H9 (cell line): Measurements from ENCODE around the gene PDPK1. TPM values are rescaled to one million over a fixed set of nuclear protein-coding genes. Genes with fewer than 3 reads are reported as not detected.

Experiments
- DNase-seq: peaks from one replicate; pipeline ENCODE4 v3.0.0-alpha.2; 2017
- H2AFZ ChIP-seq: one replicate; pipeline ENCODE4 v1.6.1; 2013; ENCODE audit warnings: mild to moderate bottlenecking, low read length, control low read depth, moderate library complexity
- H2AK5ac ChIP-seq: 2 replicates; pipeline ENCODE4 v1.6.1; 2013; ENCODE audit warnings: low read length, control low read depth, mixed read lengths; ENCODE audit not compliant: insufficient read length
- H2BK120ac ChIP-seq: one replicate; pipeline ENCODE4 v1.6.1; 2013; ENCODE audit warnings: low read depth, mild to moderate bottlenecking, low read length, control low read depth, inconsistent platforms; ENCODE audit not compliant: poor library complexity, severe bottlenecking
- H2BK12ac ChIP-seq: 2 replicates; pipeline ENCODE4 v1.6.1; 2013; ENCODE audit warnings: low read length, control low read depth, mixed read lengths, low read depth; ENCODE audit not compliant: insufficient read length
- H2BK15ac ChIP-seq: 2 replicates; pipeline ENCODE4 v1.6.1; 2013; ENCODE audit warnings: low read depth, low read length, control low read depth
- H2BK20ac ChIP-seq: one replicate; pipeline ENCODE4 v1.6.1; 2013; ENCODE audit warnings: low read depth, mild to moderate bottlenecking, low read length, control low read depth, inconsistent platforms; ENCODE audit not compliant: poor library complexity, severe bottlenecking
- H2BK5ac ChIP-seq: 2 replicates; pipeline ENCODE4 v1.6.1; 2013; ENCODE audit warnings: low read length, control low read depth, mixed read lengths; ENCODE audit not compliant: insufficient read length
- H3K14ac ChIP-seq: 2 replicates; pipeline ENCODE4 v1.6.1; 2013; ENCODE audit warnings: low read length, control low read depth; ENCODE audit not compliant: insufficient read depth
- H3K18ac ChIP-seq: 2 replicates; pipeline ENCODE4 v1.6.1; 2013; ENCODE audit warnings: low read depth, mild to moderate bottlenecking, mixed read lengths, low read length, control low read depth; ENCODE audit not compliant: insufficient read length
- H3K23ac ChIP-seq: 2 replicates; pipeline ENCODE4 v1.6.1; 2013; ENCODE audit warnings: low read length, control low read depth, mixed read lengths, low read depth; ENCODE audit not compliant: insufficient read length
- H3K23me2 ChIP-seq: 2 replicates; pipeline ENCODE4 v1.6.1; 2013; ENCODE audit warnings: low read depth, mild to moderate bottlenecking, mixed read lengths, low read length, control low read depth; ENCODE audit not compliant: insufficient read length, poor library complexity, severe bottlenecking
- H3K27ac ChIP-seq: 2 replicates; pipeline ENCODE4 v1.5.1; 2013; ENCODE audit warnings: low read length, control low read depth, mixed read lengths, low read depth; ENCODE audit not compliant: insufficient read length
- H3K27me3 ChIP-seq: 2 replicates; pipeline ENCODE4 v1.6.1; 2013; ENCODE audit warnings: low read length, control low read depth, inconsistent platforms; ENCODE audit not compliant: insufficient read depth
- H3K4ac ChIP-seq: 2 replicates; pipeline ENCODE4 v1.6.1; 2013; ENCODE audit warnings: low read depth, mild to moderate bottlenecking, control low read depth, inconsistent platforms, low read length, moderate library complexity
- H3K4me1 ChIP-seq: 2 replicates; pipeline ENCODE4 v1.6.1; 2013; ENCODE audit warnings: low read length, control low read depth, inconsistent platforms; ENCODE audit not compliant: insufficient read depth
- H3K4me2 ChIP-seq: 2 replicates; pipeline ENCODE4 v1.6.1; 2013; ENCODE audit warnings: low read length, control low read depth, mixed read lengths; ENCODE audit not compliant: insufficient read length, insufficient read depth
- H3K56ac ChIP-seq: 2 replicates; pipeline ENCODE4 v1.6.1; 2013; ENCODE audit warnings: low read depth, mild to moderate bottlenecking, mixed read lengths, low read length, control low read depth; ENCODE audit not compliant: insufficient read length
- H3K79me1 ChIP-seq: 2 replicates; pipeline ENCODE4 v1.6.1; 2013; ENCODE audit warnings: low read depth, mild to moderate bottlenecking, moderate library complexity, low read length, control low read depth, inconsistent platforms; ENCODE audit not compliant: insufficient read depth, poor library complexity, severe bottlenecking
- H3K79me2 ChIP-seq: 2 replicates; pipeline ENCODE4 v1.6.1; 2013; ENCODE audit warnings: low read length, control low read depth, inconsistent platforms; ENCODE audit not compliant: insufficient read depth
- H3K9ac ChIP-seq: 2 replicates; pipeline ENCODE4 v1.6.1; 2013; ENCODE audit warnings: low read length, control low read depth, mixed read lengths; ENCODE audit not compliant: insufficient read length; ENCODE audit errors: extremely low read depth
- H3K9me3 ChIP-seq: one replicate; pipeline ENCODE4 v1.6.1; 2013; ENCODE audit warnings: low read depth, low read length, inconsistent platforms; ENCODE audit not compliant: control insufficient read depth
- H3T11ph ChIP-seq: one replicate; pipeline ENCODE4 v1.6.1; 2013; ENCODE audit warnings: mild to moderate bottlenecking, low read length, control low read depth, inconsistent platforms
- H4K20me1 ChIP-seq: one replicate; pipeline ENCODE4 v1.6.1; 2013; ENCODE audit not compliant: control insufficient read depth, insufficient read length, insufficient read depth
- H4K5ac ChIP-seq: 2 replicates; pipeline ENCODE4 v1.6.1; 2013; ENCODE audit warnings: low read depth, mild to moderate bottlenecking, mixed read lengths, low read length, control low read depth; ENCODE audit not compliant: insufficient read length
- H4K8ac ChIP-seq: replicated peaks from 2 replicates; pipeline ENCODE4 v1.6.1; 2013; ENCODE audit warnings: low read length, control low read depth, mixed read lengths, low read depth; ENCODE audit not compliant: insufficient read length
- H4K91ac ChIP-seq: 2 replicates; pipeline ENCODE4 v1.6.1; 2013; ENCODE audit warnings: low read depth, mild to moderate bottlenecking, moderate library complexity, mixed read lengths, low read length, control low read depth; ENCODE audit not compliant: insufficient read length
- H3K27ac Mint-ChIP-seq, 3 experiments: 2 replicates in 2 of 3; 3 replicates in 1 of 3; pipeline ENCODE4 v1.8.0; 2020 to 2021; ENCODE audit warnings: mixed read lengths in 3 of 3, mild to moderate bottlenecking in 1 of 3, moderate library complexity in 1 of 3
- H3K27me3 Mint-ChIP-seq: 2 replicates; pipeline ENCODE4 v1.8.0; 2021; ENCODE audit warnings: low read depth, mild to moderate bottlenecking, moderate library complexity, mixed read lengths
- H3K36me3 Mint-ChIP-seq, 3 experiments: 2 replicates in 2 of 3; 3 replicates in 1 of 3; pipeline ENCODE4 v1.8.0; 2020 to 2021; ENCODE audit warnings: low read depth in 3 of 3, mixed read lengths in 3 of 3; ENCODE audit not compliant: insufficient read depth in 1 of 3
- H3K4me1 Mint-ChIP-seq, 2 experiments: 2 replicates each; pipeline ENCODE4 v1.8.0; 2020; ENCODE audit warnings: mixed read lengths in 2 of 2
- H3K4me3 Mint-ChIP-seq, 2 experiments: 2 replicates in 1 of 2; 3 replicates in 1 of 2; pipeline ENCODE4 v1.8.0; 2020 to 2021; ENCODE audit warnings: mild to moderate bottlenecking in 2 of 2, mixed read lengths in 2 of 2, moderate library complexity in 1 of 2
- H3K9me3 Mint-ChIP-seq, 2 experiments: 2 replicates in 1 of 2; 3 replicates in 1 of 2; pipeline ENCODE4 v1.8.0; 2020; ENCODE audit warnings: mild to moderate bottlenecking in 2 of 2, mixed read lengths in 2 of 2, moderate library complexity in 1 of 2
- CTCF ChIP-seq: fragments of 200-600 bp; sonication (generic); conservative IDR thresholded peaks from 3 replicates; pipeline ENCODE4 v1.8.0; 2021; ENCODE audit warnings: antibody characterized with exemption, mild to moderate bottlenecking
- WGBS: extraction: QIAGEN DNeasy Blood & Tissue Kit; methylation state at CpG from one replicate; pipeline ENCODE4 v1.1.7; 2013; ENCODE audit warnings: missing lambda C conversion rate, low lambda C conversion rate, mixed read lengths; ENCODE audit not compliant: insufficient read length; ENCODE audit errors: extremely low coverage; 5-methylcytosine and 5-hydroxymethylcytosine counted together
- total RNA-seq: library from RNA; stranded (reverse); gene quantifications from 2 replicates; pipeline ENCODE4 v1.2.1, GENCODE V29; 2021

PDPK1 gene
- total RNA-seq, 1 experiment from 2014 or later, result 32.8 TPM

- H4K8ac ChIP-seq, result no peak overlapping the region
These were observed 29.0 kb upstream of the PDPK1 start for GRCh38 chr16:2508722-2509400.

More at GRCh38 chr16:2508722-2509400, 29.0 kb upstream of the PDPK1 start:
- DNase-seq, result no peak
- Histone ChIP-seq H3K79me1 (no peaks in the 10 kb centered on the region), H3K9me3 (no peaks in the 10 kb centered on the region), H2BK5ac (no peak overlapping the region), H3K79me2 (no peaks in the 10 kb centered on the region), H3K4me1 (peaks cover 3% of the 10 kb centered on the region; the same call in 1 of the 2 replicates), H2AFZ (no peak overlapping the region), H3K4ac (no peak overlapping the region), H3K56ac (no peak overlapping the region), H4K20me1 (no peaks in the 10 kb centered on the region), H3K4me2 (no peak overlapping the region), H3K23me2 (peaks cover 5% of the 10 kb centered on the region), H2BK20ac (no peak overlapping the region), H4K91ac (no peak overlapping the region), H3K23ac (no peak overlapping the region), H2BK15ac (no peak overlapping the region), H2BK120ac (no peak overlapping the region), H3K18ac (no peak overlapping the region), H3T11ph (no peak overlapping the region), H2BK12ac (no peak overlapping the region), H2AK5ac (no peak overlapping the region), H3K14ac (no peak overlapping the region), H3K27ac (no peak overlapping the region), H3K9ac (no peak overlapping the region), H3K27me3 (no peaks in the 10 kb centered on the region), H4K5ac (no peak overlapping the region)
- Mint-ChIP-seq H3K27ac (no peak overlapping the region), H3K27me3 (peaks cover 5% of the 10 kb centered on the region), H3K4me3 (no peak overlapping the region; a peak in 1 of 5 replicates), H3K36me3 (no peaks in the 10 kb centered on the region), H3K4me1 (peaks cover 22 to 34% of the 10 kb centered on the region in 2 experiments), H3K9me3 (no peaks in the 10 kb centered on the region; a peak in 1 of 5 replicates)
- no CpG with 5 or more reads among the region's 18 CpGs for WGBS
- no peak; the same call in 2 of the 3 replicates for TF ChIP-seq CTCF
